ENCODE data around the gene FAM107B.

Gene FAM107B

GRCh38 chr10:14491811-14492210, 282.9 kb downstream of the FAM107B start:
- Histone ChIP-seq H3K4me2 (ENCODE audit: low read length) (no peak overlapping the region), H3K9ac (ENCODE audit: low read length) (no peak overlapping the region), H3K27ac (ENCODE audit: low read depth, low read length) (no peak overlapping the region), H3K4me1 (ENCODE audit: control insufficient read depth, low read depth, low read length) (no peaks in the 10 kb centered on the region), H3K56ac (ENCODE audit: low read length) (no peak overlapping the region), H3K18ac (ENCODE audit: low read length) (no peak overlapping the region), H3K79me1 (ENCODE audit: low read length) (no peaks in the 10 kb centered on the region), H2AK5ac (ENCODE audit: low read length) (no peak overlapping the region), H2BK120ac (ENCODE audit: low read depth, low read length) (no peak overlapping the region), H2BK15ac (replicated peaks; ENCODE audit: low read depth) (no peak overlapping the region), H2BK5ac (ENCODE audit: low read length) (no peak overlapping the region), H3K36me3 (ENCODE audit: control insufficient read depth, insufficient read depth, low read length) (no peaks in the 10 kb centered on the region), H4K5ac (ENCODE audit: low read length) (no peak overlapping the region), H4K8ac (ENCODE audit: low read depth, low read length) (no peak overlapping the region), H3K4ac (ENCODE audit: low read depth, low read length) (no peak overlapping the region), H3K23ac (ENCODE audit: low read length) (no peak overlapping the region), H3K27me3 (ENCODE audit: insufficient read depth, low read length, poor library complexity) (no peaks in the 10 kb centered on the region), H3K4me3 (ENCODE audit: low read length) (no peak overlapping the region), H3K79me2 (ENCODE audit: control insufficient read depth, insufficient read depth, low read length) (no peaks in the 10 kb centered on the region)
- DNase-seq = no peak
- no CpG with 5 or more reads among the region's 5 CpGs for WGBS (ENCODE audit: extremely low coverage, insufficient coverage, low lambda C conversion rate)

- Histone ChIP-seq H2AK5ac (ENCODE audit: low read length) (no peak overlapping the region), H3K27me3 (ENCODE audit: insufficient read depth, low read length, poor library complexity) (no peaks in the 10 kb centered on the region), H2BK5ac (ENCODE audit: low read length) (no peak overlapping the region), H3K23ac (ENCODE audit: low read length) (no peak overlapping the region), H3K9ac (ENCODE audit: low read length) (no peak overlapping the region), H3K4ac (ENCODE audit: low read depth, low read length) (no peak overlapping the region), H4K8ac (ENCODE audit: low read depth, low read length) (no peak overlapping the region), H3K18ac (ENCODE audit: low read length) (no peak overlapping the region), H3K27ac (ENCODE audit: low read depth, low read length) (no peak overlapping the region), H2BK15ac (replicated peaks; ENCODE audit: low read depth) (no peak overlapping the region), H3K4me1 (ENCODE audit: control insufficient read depth, low read depth, low read length) (no peaks in the 10 kb centered on the region), H2BK120ac (ENCODE audit: low read depth, low read length) (no peak overlapping the region), H4K5ac (ENCODE audit: low read length) (no peak overlapping the region), H3K4me2 (ENCODE audit: low read length) (no peak overlapping the region), H3K36me3 (ENCODE audit: control insufficient read depth, insufficient read depth, low read length) (no peaks in the 10 kb centered on the region), H3K4me3 (ENCODE audit: low read length) (no peak overlapping the region), H3K79me1 (ENCODE audit: low read length) (no peaks in the 10 kb centered on the region), H3K56ac (ENCODE audit: low read length) (no peak overlapping the region), H3K79me2 (ENCODE audit: control insufficient read depth, insufficient read depth, low read length) (no peaks in the 10 kb centered on the region)
- no CpG with 5 or more reads among the region's 1 CpG for WGBS (ENCODE audit: extremely low coverage, insufficient coverage, low lambda C conversion rate)
- DNase-seq = no peak
Measured at GRCh38 chr10:14489522-14490177, 285.0 kb downstream of the FAM107B start.

GRCh38 chr10:14487488-14487883, 287.2 kb downstream of the FAM107B start:
- no peaks in the 10 kb centered on the region for H3K36me3 ChIP-seq (ENCODE audit: control insufficient read depth, insufficient read depth, low read length)
- H3K4ac ChIP-seq (ENCODE audit: low read depth, low read length) = no peak overlapping the region
- no peak overlapping the region for H3K56ac ChIP-seq (ENCODE audit: low read length)
- H2BK120ac ChIP-seq (ENCODE audit: low read depth, low read length) = no peak overlapping the region
- H3K18ac ChIP-seq (ENCODE audit: low read length) = no peak overlapping the region
- H4K5ac ChIP-seq (ENCODE audit: low read length) = no peak overlapping the region
- H3K23ac ChIP-seq (ENCODE audit: low read length) = no peak overlapping the region
- no peak overlapping the region for H2BK5ac ChIP-seq (ENCODE audit: low read length)
- H3K79me1 ChIP-seq (ENCODE audit: low read length) = no peaks in the 10 kb centered on the region
- H3K27me3 ChIP-seq (ENCODE audit: insufficient read depth, low read length, poor library complexity) = no peaks in the 10 kb centered on the region
- no peaks in the 10 kb centered on the region for H3K79me2 ChIP-seq (ENCODE audit: control insufficient read depth, insufficient read depth, low read length)
- H4K8ac ChIP-seq (ENCODE audit: low read depth, low read length) = no peak overlapping the region
- H3K9ac ChIP-seq (ENCODE audit: low read length) = no peak overlapping the region
- no peak overlapping the region for H2BK15ac ChIP-seq (replicated peaks; ENCODE audit: low read depth)
- H3K27ac ChIP-seq (ENCODE audit: low read depth, low read length) = no peak overlapping the region
- no peak overlapping the region for H3K4me3 ChIP-seq (ENCODE audit: low read length)
- no peak for DNase-seq
- H3K4me2 ChIP-seq (ENCODE audit: low read length) = no peak overlapping the region
- WGBS (ENCODE audit: extremely low coverage, insufficient coverage, low lambda C conversion rate) = no CpG with 5 or more reads among the region's 6 CpGs
- no peaks in the 10 kb centered on the region for H3K4me1 ChIP-seq (ENCODE audit: control insufficient read depth, low read depth, low read length)
- H2AK5ac ChIP-seq (ENCODE audit: low read length) = no peak overlapping the region

- Histone ChIP-seq H2BK5ac (ENCODE audit: low read length) (no peak overlapping the region), H2BK15ac (replicated peaks; ENCODE audit: low read depth) (no peak overlapping the region), H3K56ac (ENCODE audit: low read length) (no peak overlapping the region), H3K9ac (ENCODE audit: low read length) (no peak overlapping the region), H3K79me2 (ENCODE audit: control insufficient read depth, insufficient read depth, low read length) (no peaks in the 10 kb centered on the region), H3K4me2 (ENCODE audit: low read length) (no peak overlapping the region), H3K27ac (ENCODE audit: low read depth, low read length) (no peak overlapping the region), H3K36me3 (ENCODE audit: control insufficient read depth, insufficient read depth, low read length) (no peaks in the 10 kb centered on the region), H3K4me3 (ENCODE audit: low read length) (no peak overlapping the region), H2AK5ac (ENCODE audit: low read length) (no peak overlapping the region), H4K8ac (ENCODE audit: low read depth, low read length) (no peak overlapping the region), H3K23ac (ENCODE audit: low read length) (no peak overlapping the region), H3K4ac (ENCODE audit: low read depth, low read length) (no peak overlapping the region), H3K4me1 (ENCODE audit: control insufficient read depth, low read depth, low read length) (no peaks in the 10 kb centered on the region), H3K18ac (ENCODE audit: low read length) (no peak overlapping the region), H3K79me1 (ENCODE audit: low read length) (no peaks in the 10 kb centered on the region), H2BK120ac (ENCODE audit: low read depth, low read length) (no peak overlapping the region), H3K27me3 (ENCODE audit: insufficient read depth, low read length, poor library complexity) (no peaks in the 10 kb centered on the region), H4K5ac (ENCODE audit: low read length) (no peak overlapping the region)
- WGBS (ENCODE audit: extremely low coverage, insufficient coverage, low lambda C conversion rate) = 100% methylated on average over 2 of the region's 13 CpGs
- DNase-seq = peak; percentile 35
Measured at GRCh38 chr10:14486777-14487487, 287.8 kb downstream of the FAM107B start.

- Histone ChIP-seq H4K8ac (ENCODE audit: low read depth, low read length) (no peak overlapping the region), H2BK5ac (ENCODE audit: low read length) (no peak overlapping the region), H3K4me1 (ENCODE audit: control insufficient read depth, low read depth, low read length) (no peaks in the 10 kb centered on the region), H3K27me3 (ENCODE audit: insufficient read depth, low read length, poor library complexity) (no peaks in the 10 kb centered on the region), H3K9ac (ENCODE audit: low read length) (no peak overlapping the region), H3K4ac (ENCODE audit: low read depth, low read length) (no peak overlapping the region), H2BK120ac (ENCODE audit: low read depth, low read length) (no peak overlapping the region), H3K27ac (ENCODE audit: low read depth, low read length) (no peak overlapping the region), H3K36me3 (ENCODE audit: control insufficient read depth, insufficient read depth, low read length) (no peaks in the 10 kb centered on the region), H3K79me1 (ENCODE audit: low read length) (no peaks in the 10 kb centered on the region), H3K4me2 (ENCODE audit: low read length) (no peak overlapping the region), H2BK15ac (replicated peaks; ENCODE audit: low read depth) (no peak overlapping the region), H3K18ac (ENCODE audit: low read length) (no peak overlapping the region), H3K56ac (ENCODE audit: low read length) (no peak overlapping the region), H3K23ac (ENCODE audit: low read length) (no peak overlapping the region), H3K4me3 (ENCODE audit: low read length) (no peak overlapping the region), H4K5ac (ENCODE audit: low read length) (no peak overlapping the region), H2AK5ac (ENCODE audit: low read length) (no peak overlapping the region), H3K79me2 (ENCODE audit: control insufficient read depth, insufficient read depth, low read length) (no peaks in the 10 kb centered on the region)
- DNase-seq = no peak
- WGBS (ENCODE audit: extremely low coverage, insufficient coverage, low lambda C conversion rate) = no CpG with 5 or more reads among the region's 5 CpGs
Measured at GRCh38 chr10:14485986-14486385, 288.7 kb downstream of the FAM107B start.

Measured in mesendoderm (in vitro differentiated cells).